ENCODE results near the gene APBB3.

DNA sequence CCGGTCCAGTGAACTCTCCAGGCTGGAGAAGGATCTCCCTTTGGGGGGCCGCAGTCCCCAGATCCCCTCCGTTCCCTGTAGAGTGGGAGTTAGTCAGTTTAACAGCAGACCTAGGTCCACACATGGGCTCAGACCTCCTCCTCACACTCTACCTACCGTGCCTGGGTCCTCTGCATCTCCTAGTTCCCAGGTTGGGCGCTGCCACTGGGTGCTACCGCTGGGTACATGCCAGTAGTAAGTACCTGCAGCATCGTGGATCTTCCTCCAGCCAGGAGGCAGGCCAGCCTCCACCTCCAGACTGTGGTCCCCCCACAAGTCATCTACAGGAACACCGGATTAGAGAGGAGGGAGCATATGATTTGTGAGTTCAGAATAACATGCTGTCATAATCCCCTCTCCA is 802 bp downstream of the APBB3 start:
- no peak for TF ChIP-seq POLR2AphosphoS5 (IDR thresholded peaks at IDR 0.05; ENCODE audit: borderline replicate concordance, low read depth, low read length)
- no peak for TF ChIP-seq EZH2 (IDR thresholded peaks at IDR 0.05)
- no peak for TF ChIP-seq FOXP2 (optimal IDR thresholded peaks at IDR 0.05; ENCODE audit: control extremely low read depth, extremely low read length, insufficient read depth)

Measured in SK-N-MC (cell line).